ENCODE data around the gene CTRB1.

GRCh38 chr16:75227361-75228142, 8.8 kb downstream of the CTRB1 start:
- no peak for TF ChIP-seq CTCF (IDR thresholded peaks at IDR 0.05)
- TF ChIP-seq EP300 (IDR thresholded peaks at IDR 0.05) = no peak

Data from upper lobe of left lung (tissue), 4 donors.